ENCODE results near the gene RPL35.
A peak's percentile ranks its signal among the peaks of the same experiment; 100 is the strongest.

Gene RPL35

GRCh38 chr9:124875501-124875900 lies 13.7 kb upstream of the RPL35 start:
- DNase-seq: no peak

GRCh38 chr9:124873664-124874063 lies 11.9 kb upstream of the RPL35 start:
- no peak for DNase-seq

- no peak for DNase-seq
These were observed 9.4 kb upstream of the RPL35 start for GRCh38 chr9:124871156-124871561.

GRCh38 chr9:124870723-124871122 lies 9.0 kb upstream of the RPL35 start:
- no peak for DNase-seq

- peak; percentile 88 to 89 for DNase-seq
These were observed 8.3 kb upstream of the RPL35 start for GRCh38 chr9:124869986-124870560.

- DNase-seq: peak; percentile 47 to 58
These were observed 7.8 kb upstream of the RPL35 start for GRCh38 chr9:124869466-124869985.

GRCh38 chr9:124868511-124869465 lies 7.0 kb upstream of the RPL35 start:
- DNase-seq: peak; percentile 93 to 94

- DNase-seq: no peak
These were observed 1.7 kb upstream of the RPL35 start for GRCh38 chr9:124863371-124863871.

- no peak for DNase-seq
These were observed 995 bp downstream of the RPL35 start for GRCh38 chr9:124860582-124861341.

- DNase-seq: no peak
These were observed 1.8 kb downstream of the RPL35 start for GRCh38 chr9:124859803-124860581.

- DNase-seq: no peak
These were observed 3.3 kb downstream of the RPL35 start for GRCh38 chr9:124858330-124859046.

- DNase-seq: no peak
These were observed 4.1 kb downstream of the RPL35 start for GRCh38 chr9:124857533-124858162.

- no peak for DNase-seq
These were observed 5.6 kb downstream of the RPL35 start for GRCh38 chr9:124855944-124856765.

- no peak for DNase-seq
These were observed 6.2 kb downstream of the RPL35 start for GRCh38 chr9:124855566-124855943.

GRCh38 chr9:124854822-124855221 lies 6.9 kb downstream of the RPL35 start:
- DNase-seq: no peak

- no peak for DNase-seq
These were observed 7.6 kb downstream of the RPL35 start for GRCh38 chr9:124854161-124854560.

- no peak for DNase-seq
These were observed 8.1 kb downstream of the RPL35 start for GRCh38 chr9:124853605-124854143.

- DNase-seq: peak; percentile 60 to 75
These were observed 8.8 kb downstream of the RPL35 start, which contains the start of gene WDR38 for GRCh38 chr9:124852829-124853531. Gene WDR38, plus strand, starts transcription at chr9:124853460. Its CDS starts 72 bp downstream, at chr9:124853532.

Data from stimulated activated CD4-positive, alpha-beta T cell treated with anti-CD3 and anti-CD28 coated beads, Interleukin-4, amount 100 ng/mL, for 4 hours (primary cell).